Neuronal stem cell (in vitro differentiated cells): Measurements from ENCODE around the gene FAM174A.

ENCODE experiments used
- DNase-seq: peaks from one replicate; pipeline ENCODE4 v3.0.0-alpha.2; 2013; ENCODE audit warnings: low spot score
- H2AFZ ChIP-seq: one replicate; pipeline ENCODE4 v1.6.1; 2013; ENCODE audit warnings: mild to moderate bottlenecking, low read length, inconsistent platforms
- H2AK5ac ChIP-seq: 2 replicates; pipeline ENCODE4 v1.6.1; 2013; ENCODE audit warnings: low read depth, mild to moderate bottlenecking, inconsistent platforms, low read length, moderate library complexity, mixed read lengths
- H2BK120ac ChIP-seq: 2 replicates; pipeline ENCODE4 v1.6.1; 2013; ENCODE audit warnings: low read depth, mild to moderate bottlenecking, inconsistent platforms, low read length, moderate library complexity, mixed read lengths
- H2BK12ac ChIP-seq: one replicate; pipeline ENCODE4 v1.6.1; 2013; ENCODE audit warnings: low read length, inconsistent platforms
- H2BK15ac ChIP-seq: 2 replicates; pipeline ENCODE4 v1.6.1; 2013; ENCODE audit warnings: mild to moderate bottlenecking, low read length, inconsistent platforms, mixed read lengths
- H2BK5ac ChIP-seq: one replicate; pipeline ENCODE4 v1.6.1; 2013; ENCODE audit warnings: inconsistent platforms, mild to moderate bottlenecking, low read length, moderate library complexity
- H3K14ac ChIP-seq: one replicate; pipeline ENCODE4 v1.6.1; 2013; ENCODE audit warnings: low read length, inconsistent platforms
- H3K18ac ChIP-seq: 2 replicates; pipeline ENCODE4 v1.6.1; 2013; ENCODE audit warnings: low read length, inconsistent platforms
- H3K23ac ChIP-seq: 2 replicates; pipeline ENCODE4 v1.6.1; 2013; ENCODE audit warnings: low read depth, mild to moderate bottlenecking, mixed read lengths, low read length, inconsistent platforms; ENCODE audit not compliant: poor library complexity
- H3K27ac ChIP-seq: replicated peaks from 3 replicates; pipeline ENCODE4 v1.5.1; 2013; ENCODE audit warnings: low read length, inconsistent platforms
- H3K27me3 ChIP-seq, 3 experiments: 2 replicates each; pipeline ENCODE4 v1.6.1; 2013; ENCODE audit warnings: low read length in 3 of 3, mild to moderate bottlenecking in 2 of 3, inconsistent platforms in 1 of 3, low read depth in 1 of 3, mixed read lengths in 1 of 3, moderate library complexity in 1 of 3; ENCODE audit not compliant: control insufficient read depth in 3 of 3, insufficient read depth in 3 of 3
- H3K36me3 ChIP-seq, 2 donors: replicated peaks in 1 of 2; 2 replicates each; pipeline ENCODE4 v1.6.1; 2013; ENCODE audit warnings: low read length in 2 of 2; ENCODE audit not compliant: control insufficient read depth in 2 of 2, insufficient read depth in 2 of 2
- H3K4ac ChIP-seq: 2 replicates; pipeline ENCODE4 v1.6.1; 2013; ENCODE audit warnings: inconsistent platforms, mild to moderate bottlenecking, low read length, moderate library complexity
- H3K4me1 ChIP-seq, 2 donors: 1 replicate in 1 of 2; 2 replicates in 1 of 2; pipeline ENCODE4 v1.6.1; 2013; ENCODE audit warnings: low read length in 2 of 2, low read depth in 1 of 2; ENCODE audit not compliant: control insufficient read depth in 2 of 2, insufficient read depth in 1 of 2
- H3K4me2 ChIP-seq: one replicate; pipeline ENCODE4 v1.6.1; 2013; ENCODE audit warnings: mild to moderate bottlenecking, low read length, inconsistent platforms; ENCODE audit not compliant: insufficient read depth, poor library complexity, severe bottlenecking
- H3K4me3 ChIP-seq, 2 donors: 2 replicates each; pipeline ENCODE4 v1.5.1; 2013; ENCODE audit warnings: low read length in 2 of 2, mild to moderate bottlenecking in 2 of 2, inconsistent platforms in 1 of 2, moderate library complexity in 1 of 2
- H3K79me1 ChIP-seq: one replicate; pipeline ENCODE4 v1.6.1; 2013; ENCODE audit warnings: low read depth, mild to moderate bottlenecking, inconsistent platforms, low read length, moderate library complexity
- H3K9ac ChIP-seq: one replicate; pipeline ENCODE4 v1.6.1; 2013; ENCODE audit warnings: mild to moderate bottlenecking, low read depth, low read length, inconsistent platforms; ENCODE audit not compliant: poor library complexity
- H3K9me3 ChIP-seq, 2 donors: replicated peaks in 1 of 2; 2 replicates each; pipeline versions ENCODE3 to v1.6.1; 2013; ENCODE audit warnings: low read length in 2 of 2, mild to moderate bottlenecking in 2 of 2, inconsistent platforms in 1 of 2, low read depth in 1 of 2, mixed read lengths in 1 of 2, moderate library complexity in 1 of 2; ENCODE audit not compliant: control insufficient read depth in 2 of 2, insufficient read depth in 1 of 2
- H4K8ac ChIP-seq: one replicate; pipeline ENCODE4 v1.6.1; 2013; ENCODE audit warnings: low read depth, mild to moderate bottlenecking, inconsistent platforms, low read length, moderate library complexity
- H4K91ac ChIP-seq: one replicate; pipeline ENCODE4 v1.6.1; 2013; ENCODE audit warnings: low read length, low read depth, mild to moderate bottlenecking, inconsistent platforms; ENCODE audit not compliant: poor library complexity
- WGBS, 2 donors: extraction: QIAGEN DNeasy Blood & Tissue Kit; methylation state at CpG; one replicate each; pipeline ENCODE4 v1.1.7; 2013; ENCODE audit warnings: missing lambda C conversion rate in 2 of 2, mixed read lengths in 1 of 2; ENCODE audit not compliant: insufficient read length in 2 of 2, insufficient replicate concordance in 1 of 2; ENCODE audit errors: extremely low coverage in 2 of 2; 5-methylcytosine and 5-hydroxymethylcytosine counted together

The FAM174A gene

DNA sequence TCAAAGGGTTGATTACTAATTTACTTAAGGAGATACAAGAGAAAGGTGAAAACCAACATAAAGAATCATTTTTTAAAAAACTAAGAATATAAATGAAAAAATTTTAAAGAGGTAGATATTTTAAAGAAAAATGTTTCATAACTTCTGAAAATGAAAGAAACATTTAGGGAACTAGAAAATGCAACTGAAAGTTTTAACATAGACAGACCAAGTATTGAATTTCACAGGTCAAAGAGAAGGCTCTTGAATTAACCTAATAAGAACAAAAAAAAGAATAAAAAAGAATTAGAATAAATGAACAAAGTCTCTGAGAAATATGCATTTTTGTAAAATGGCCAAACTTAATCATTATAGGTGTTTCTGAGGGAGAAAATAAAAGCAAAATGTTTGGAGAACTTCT, 16.1 kb upstream of the FAM174A start:
- Histone ChIP-seq H4K8ac (no peak overlapping the region), H3K4me2 (no peak overlapping the region), H3K23ac (no peak overlapping the region), H3K4me1 (no peaks in the 10 kb centered on the region), H2AFZ (no peak overlapping the region), H4K91ac (no peak overlapping the region), H3K27ac (no peak overlapping the region), H3K4me3 (no peak overlapping the region), H2BK5ac (no peak overlapping the region), H2BK12ac (no peak overlapping the region), H2BK120ac (no peak overlapping the region), H3K27me3 (no peaks in the 10 kb centered on the region), H3K9me3 (peaks cover 0 to 13% of the 10 kb centered on the region in 2 donors), H3K79me1 (no peaks in the 10 kb centered on the region), H3K9ac (no peak overlapping the region), H2BK15ac (no peak overlapping the region), H3K18ac (no peak overlapping the region), H3K36me3 (no peaks in the 10 kb centered on the region), H3K4ac (no peak overlapping the region), H2AK5ac (no peak overlapping the region), H3K14ac (no peak overlapping the region)
- DNase-seq, result no peak

DNA sequence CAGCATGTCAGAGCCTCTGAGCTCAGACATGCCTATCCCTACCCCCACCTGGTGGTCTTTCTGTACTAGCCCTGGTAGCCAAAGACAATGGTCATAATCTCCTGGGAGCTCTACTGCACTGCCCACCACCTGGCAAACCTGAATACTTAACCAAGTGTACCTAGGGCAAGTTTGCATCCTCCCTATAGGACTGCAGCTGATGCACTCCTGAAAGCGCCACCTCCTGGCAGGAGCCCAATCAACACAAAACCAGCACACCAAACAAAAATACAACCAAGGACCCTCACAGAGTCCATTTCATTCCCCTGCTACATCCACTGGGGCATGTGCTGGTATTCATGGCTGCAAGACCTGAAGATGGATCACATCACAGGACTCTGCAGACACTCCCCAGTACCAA, 14.8 kb upstream of the FAM174A start:
- Histone ChIP-seq H3K18ac (no peak overlapping the region), H3K9ac (no peak overlapping the region), H3K4ac (no peak overlapping the region), H3K4me3 (no peak overlapping the region), H3K4me1 (no peaks in the 10 kb centered on the region), H4K91ac (no peak overlapping the region), H2BK15ac (no peak overlapping the region), H3K36me3 (no peaks in the 10 kb centered on the region), H2BK120ac (no peak overlapping the region), H2BK12ac (no peak overlapping the region), H3K4me2 (no peak overlapping the region), H3K14ac (peak overlapping the region; percentile 9), H3K23ac (no peak overlapping the region), H3K27ac (no peak overlapping the region), H3K27me3 (no peaks in the 10 kb centered on the region), H3K9me3 (peaks cover 0 to 13% of the 10 kb centered on the region in 2 donors), H4K8ac (no peak overlapping the region), H2BK5ac (no peak overlapping the region), H2AK5ac (no peak overlapping the region), H3K79me1 (no peaks in the 10 kb centered on the region), H2AFZ (no peak overlapping the region)
- no CpG with 5 or more reads among the region's 1 CpG for WGBS, 2 donors
- no peak for DNase-seq

DNA sequence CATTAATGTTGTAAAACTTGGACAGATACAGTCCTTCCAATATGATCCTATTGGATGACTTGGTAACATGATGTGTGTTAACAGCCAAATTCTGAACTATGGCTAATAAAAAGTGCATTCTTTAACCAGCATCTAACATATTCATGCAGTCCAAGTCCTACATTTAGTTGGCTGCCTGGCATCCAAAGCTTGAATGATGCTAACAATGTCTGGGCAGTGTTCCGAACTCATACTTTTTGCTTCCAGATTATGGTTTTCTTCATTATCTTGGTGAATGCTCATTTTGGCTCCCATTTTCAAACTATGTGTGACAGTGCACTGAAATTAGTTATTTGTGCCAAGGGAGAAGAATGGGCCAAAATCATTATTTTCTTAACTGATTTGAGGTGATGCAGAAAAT, 2.8 kb downstream of the FAM174A start:
- H3K36me3 ChIP-seq, result no peaks in the 10 kb centered on the region
- no peak overlapping the region for H3K14ac ChIP-seq
- no peak for DNase-seq
- WGBS, 2 donors, result no CpG with 5 or more reads among the region's 1 CpG
- H3K18ac ChIP-seq, result no peak overlapping the region
- H3K4me3 ChIP-seq, result no peak overlapping the region
- H2AK5ac ChIP-seq, result no peak overlapping the region
- H3K4me2 ChIP-seq, result no peak overlapping the region
- H4K8ac ChIP-seq, result no peak overlapping the region
- peaks cover 0 to 3% of the 10 kb centered on the region in 2 donors for H3K9me3 ChIP-seq
- no peak overlapping the region for H3K27ac ChIP-seq
- H3K4ac ChIP-seq, result no peak overlapping the region
- H4K91ac ChIP-seq, result no peak overlapping the region
- H3K9ac ChIP-seq, result no peak overlapping the region
- H3K4me1 ChIP-seq, result peaks cover 0 to 2% of the 10 kb centered on the region in 2 donors
- no peak overlapping the region for H2AFZ ChIP-seq
- no peaks in the 10 kb centered on the region for H3K27me3 ChIP-seq
- peaks cover 3% of the 10 kb centered on the region for H3K79me1 ChIP-seq
- no peak overlapping the region for H3K23ac ChIP-seq
- H2BK5ac ChIP-seq, result no peak overlapping the region
- no peak overlapping the region for H2BK15ac ChIP-seq
- H2BK12ac ChIP-seq, result no peak overlapping the region
- no peak overlapping the region for H2BK120ac ChIP-seq

DNA sequence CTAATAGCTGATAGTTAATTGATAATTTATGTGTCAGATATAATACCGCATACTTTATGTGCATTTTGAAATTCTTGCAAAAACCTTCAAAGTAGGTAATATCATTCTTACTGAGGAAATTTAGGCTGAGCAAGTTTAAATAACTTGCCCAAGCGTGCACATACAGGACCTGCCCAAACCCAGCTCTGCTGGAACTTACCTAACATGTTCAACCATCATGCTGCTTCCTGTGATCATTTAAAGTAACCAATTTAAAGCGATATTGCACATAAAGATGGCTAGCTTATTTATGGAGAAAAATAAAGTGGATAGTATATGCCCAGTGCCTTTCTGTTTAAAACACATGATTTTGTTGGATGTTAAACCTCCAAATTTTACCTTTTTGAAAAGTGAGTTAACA, 4.3 kb downstream of the FAM174A start:
- Histone ChIP-seq H2BK120ac (no peak overlapping the region), H3K14ac (no peak overlapping the region), H3K9ac (no peak overlapping the region), H3K23ac (no peak overlapping the region), H2BK12ac (no peak overlapping the region), H3K4ac (no peak overlapping the region), H3K9me3 (no peaks in the 10 kb centered on the region), H3K36me3 (no peaks in the 10 kb centered on the region), H3K4me2 (no peak overlapping the region), H2AFZ (no peak overlapping the region), H2BK5ac (no peak overlapping the region), H3K4me1 (peaks cover 0 to 2% of the 10 kb centered on the region in 2 donors), H3K79me1 (peaks cover 3% of the 10 kb centered on the region), H3K18ac (no peak overlapping the region), H2AK5ac (no peak overlapping the region), H2BK15ac (no peak overlapping the region), H3K4me3 (no peak overlapping the region), H3K27me3 (no peaks in the 10 kb centered on the region), H4K91ac (no peak overlapping the region), H4K8ac (no peak overlapping the region), H3K27ac (no peak overlapping the region)
- WGBS, 2 donors, result no CpG with 5 or more reads among the region's 3 CpGs
- no peak for DNase-seq
